Measurements from ENCODE around the gene TMEM259.

The TMEM259 gene

DNA sequence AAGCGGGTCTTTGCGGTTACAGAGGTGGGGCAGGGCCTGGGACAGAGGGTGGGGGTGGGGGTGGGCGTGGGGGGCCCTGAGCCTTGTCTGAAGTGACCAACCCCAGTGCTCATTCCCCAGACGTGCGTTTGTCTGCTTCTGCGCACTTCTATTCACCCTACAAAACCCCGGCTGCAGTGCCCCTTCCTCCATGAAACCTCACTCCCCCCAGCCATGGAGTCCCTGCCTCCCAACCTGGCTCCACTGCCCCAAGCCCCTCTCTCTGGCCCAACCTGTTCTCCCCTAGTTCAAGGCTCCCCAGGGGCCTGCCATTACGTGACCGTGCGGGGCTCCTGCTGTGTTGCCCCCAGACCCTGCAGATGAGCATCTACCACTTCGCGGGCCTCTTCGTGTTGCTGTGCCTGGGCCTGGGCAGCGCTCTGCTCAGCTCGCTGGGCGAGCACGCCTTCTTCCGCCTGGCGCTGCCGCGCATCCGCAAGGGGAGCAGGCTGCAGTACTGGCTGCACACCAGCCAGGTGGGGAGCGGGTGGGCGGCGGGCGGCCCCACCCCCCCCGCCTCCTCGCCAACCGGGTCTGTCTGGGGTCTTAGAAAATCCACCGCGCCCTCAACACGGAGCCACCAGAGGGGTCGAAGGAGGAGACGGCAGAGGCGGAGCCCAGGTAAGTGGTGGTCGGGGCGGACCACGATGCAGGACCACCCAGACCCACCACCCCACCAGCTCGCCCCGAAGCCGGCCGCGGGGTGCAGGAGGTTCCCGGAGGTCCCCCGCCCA, 12.5 kb downstream of the TMEM259 start:
- Histone ChIP-seq H3K18ac (ENCODE audit: low read length) (no peak overlapping the region), H3K9ac (ENCODE audit: low read depth, low read length, poor library complexity) (no peak overlapping the region), H2BK5ac (ENCODE audit: low read length) (no peak overlapping the region), H2AFZ (ENCODE audit: low read length) (no peak overlapping the region), H3K79me1 (ENCODE audit: low read depth, low read length) (peaks cover 11% of the 10 kb centered on the region), H3K4me2 (ENCODE audit: insufficient read depth, low read length, poor library complexity, severe bottlenecking) (no peak overlapping the region), H4K91ac (ENCODE audit: low read depth, low read length, poor library complexity) (no peak overlapping the region), H2BK15ac (ENCODE audit: low read length) (no peak overlapping the region), H3K36me3 (replicated peaks in 1 of 2; ENCODE audit: control insufficient read depth in 2 of 2, insufficient read depth in 2 of 2, low read length in 2 of 2) (peaks cover 24 to 30% of the 10 kb centered on the region in 2 donors), H3K4me3 (ENCODE audit: low read length in 2 of 2) (no peak overlapping the region), H3K14ac (ENCODE audit: low read length) (no peak overlapping the region), H3K27me3 (ENCODE audit: control insufficient read depth in 3 of 3, insufficient read depth in 3 of 3, low read depth in 1 of 3, low read length in 3 of 3) (no peaks in the 10 kb centered on the region), H3K4ac (ENCODE audit: low read length) (no peak overlapping the region), H3K27ac (replicated peaks; ENCODE audit: low read length) (no peak overlapping the region), H3K23ac (ENCODE audit: low read depth, low read length, poor library complexity) (peak overlapping the region; percentile 17), H3K9me3 (replicated peaks in 1 of 2; ENCODE audit: control insufficient read depth in 2 of 2, insufficient read depth in 1 of 2, low read depth in 1 of 2, low read length in 2 of 2) (peaks cover 0 to 4% of the 10 kb centered on the region in 2 donors), H2BK12ac (ENCODE audit: low read length) (no peak overlapping the region), H2AK5ac (ENCODE audit: low read depth, low read length) (peak overlapping the region; percentile 35), H2BK120ac (ENCODE audit: low read depth, low read length) (no peak overlapping the region), H3K4me1 (ENCODE audit: control insufficient read depth in 2 of 2, insufficient read depth in 1 of 2, low read depth in 1 of 2, low read length in 2 of 2) (no peaks in the 10 kb centered on the region), H4K8ac (ENCODE audit: low read depth, low read length) (no peak overlapping the region)
- DNase-seq (ENCODE audit: low spot score), result no peak
- no CpG with 5 or more reads among the region's 45 CpGs for WGBS, 2 donors (ENCODE audit: extremely low coverage in 2 of 2, insufficient read length in 2 of 2, insufficient replicate concordance in 1 of 2)

DNA sequence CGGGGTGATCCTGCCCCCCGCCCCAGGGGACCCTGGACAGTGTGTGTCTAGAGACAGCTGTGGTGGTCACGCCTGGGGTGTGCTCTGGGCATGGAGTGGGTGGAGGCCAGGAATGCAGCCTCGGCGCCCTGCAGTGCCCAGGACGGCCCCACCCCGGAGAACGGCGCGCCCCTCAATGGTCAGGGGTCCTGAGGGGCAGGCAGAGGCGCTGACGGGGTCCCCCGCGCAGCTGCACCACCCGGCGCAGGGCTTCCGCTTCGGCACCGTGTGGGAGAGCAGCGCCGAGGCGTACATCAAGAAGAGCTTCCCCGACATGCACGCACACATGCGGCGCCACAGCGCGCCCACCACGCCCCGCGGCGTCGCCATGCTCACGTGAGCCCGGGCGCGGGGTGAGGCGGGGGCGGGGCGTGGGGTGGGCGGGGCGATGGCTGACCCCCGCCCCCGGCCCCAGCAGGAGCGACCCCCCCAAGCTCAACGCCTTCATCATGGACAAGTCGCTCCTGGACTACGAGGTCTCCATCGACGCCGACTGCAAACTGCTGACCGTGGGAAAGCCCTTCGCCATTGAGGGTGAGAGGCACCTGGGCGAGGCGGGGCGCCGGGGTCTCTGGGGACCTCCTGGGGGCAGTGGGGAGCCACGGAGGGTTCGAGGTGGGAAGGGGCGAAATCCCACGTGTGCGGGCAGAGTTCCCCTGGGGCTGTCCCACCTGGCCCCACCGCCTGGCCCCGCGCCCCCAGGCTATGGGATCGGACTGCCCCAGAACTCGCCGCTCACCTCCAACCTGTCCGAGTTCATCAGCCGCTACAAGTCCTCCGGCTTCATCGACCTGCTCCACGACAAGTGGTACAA, 13.3 kb downstream of the TMEM259 start:
- no peak for DNase-seq (ENCODE audit: low spot score)
- H3K23ac ChIP-seq (ENCODE audit: low read depth, low read length, poor library complexity), result peak overlapping the region; percentile 31
- WGBS, 2 donors (ENCODE audit: extremely low coverage in 2 of 2, insufficient read length in 2 of 2, insufficient replicate concordance in 1 of 2), result no CpG with 5 or more reads among the region's 73 CpGs

DNA sequence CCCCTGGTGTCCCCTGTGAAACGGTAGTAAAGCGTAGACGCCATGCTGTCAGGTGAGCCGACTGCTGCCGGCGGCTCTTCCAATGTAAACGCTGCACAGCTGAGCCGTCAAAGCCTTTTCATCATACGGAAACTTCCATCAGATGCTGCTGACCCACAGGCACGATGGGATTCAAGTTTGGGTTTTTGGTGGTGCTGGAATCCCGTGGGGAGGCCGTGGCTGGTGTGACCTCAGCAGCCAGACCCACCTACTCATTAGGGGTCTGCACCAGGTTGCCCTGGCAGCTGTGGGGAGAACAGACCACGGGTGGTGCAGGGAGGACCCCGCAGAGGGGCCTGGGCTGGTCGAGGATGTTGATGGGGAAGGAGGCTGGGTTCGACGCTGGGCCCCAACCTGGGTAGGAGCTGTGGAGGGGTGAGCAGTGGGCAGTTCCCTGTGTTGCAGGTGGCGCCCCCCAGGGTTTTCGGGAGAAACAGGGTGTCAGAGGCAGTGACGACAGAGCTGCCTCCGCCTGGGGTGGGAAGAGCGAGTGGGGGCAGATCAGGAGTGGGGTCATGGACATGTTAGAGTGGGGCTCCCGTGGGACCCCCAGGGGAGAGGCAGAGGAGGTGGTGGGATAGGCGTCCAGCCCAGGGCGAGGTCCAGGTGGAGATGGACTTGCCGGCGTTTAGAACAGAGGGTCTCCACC, 14.1 kb downstream of the TMEM259 start:
- H3K36me3 ChIP-seq (replicated peaks in 1 of 2; ENCODE audit: control insufficient read depth in 2 of 2, insufficient read depth in 2 of 2, low read length in 2 of 2), result peaks cover 13 to 14% of the 10 kb centered on the region in 2 donors
- H2AK5ac ChIP-seq (ENCODE audit: low read depth, low read length), result peak overlapping the region; percentile 46
- H3K23ac ChIP-seq (ENCODE audit: low read depth, low read length, poor library complexity), result peak overlapping the region; percentile 31
- H3K14ac ChIP-seq (ENCODE audit: low read length), result no peak overlapping the region
- peak overlapping the region; percentile 73 for H2BK12ac ChIP-seq (ENCODE audit: low read length)
- H3K27ac ChIP-seq (replicated peaks; ENCODE audit: low read length), result no peak overlapping the region
- H4K8ac ChIP-seq (ENCODE audit: low read depth, low read length), result no peak overlapping the region
- no peak overlapping the region for H2BK120ac ChIP-seq (ENCODE audit: low read depth, low read length)
- peaks cover 0 to 4% of the 10 kb centered on the region in 2 donors for H3K9me3 ChIP-seq (replicated peaks in 1 of 2; ENCODE audit: control insufficient read depth in 2 of 2, insufficient read depth in 1 of 2, low read depth in 1 of 2, low read length in 2 of 2)
- H3K4ac ChIP-seq (ENCODE audit: low read length), result no peak overlapping the region
- no peak for DNase-seq (ENCODE audit: low spot score)
- no peak overlapping the region for H2AFZ ChIP-seq (ENCODE audit: low read length)
- no peak overlapping the region for H4K91ac ChIP-seq (ENCODE audit: low read depth, low read length, poor library complexity)
- H2BK5ac ChIP-seq (ENCODE audit: low read length), result peak overlapping the region; percentile 39
- no peak overlapping the region for H3K4me3 ChIP-seq (ENCODE audit: low read length in 2 of 2)
- no peak overlapping the region for H2BK15ac ChIP-seq (ENCODE audit: low read length)
- peaks cover 2% of the 10 kb centered on the region for H3K79me1 ChIP-seq (ENCODE audit: low read depth, low read length)
- H3K27me3 ChIP-seq (ENCODE audit: control insufficient read depth in 3 of 3, insufficient read depth in 3 of 3, low read depth in 1 of 3, low read length in 3 of 3), result no peaks in the 10 kb centered on the region
- H3K4me1 ChIP-seq (ENCODE audit: control insufficient read depth in 2 of 2, insufficient read depth in 1 of 2, low read depth in 1 of 2, low read length in 2 of 2), result no peaks in the 10 kb centered on the region
- H3K4me2 ChIP-seq (ENCODE audit: insufficient read depth, low read length, poor library complexity, severe bottlenecking), result no peak overlapping the region
- no CpG with 5 or more reads among the region's 27 CpGs for WGBS, 2 donors (ENCODE audit: extremely low coverage in 2 of 2, insufficient read length in 2 of 2, insufficient replicate concordance in 1 of 2)
- H3K9ac ChIP-seq (ENCODE audit: low read depth, low read length, poor library complexity), result no peak overlapping the region
- no peak overlapping the region for H3K18ac ChIP-seq (ENCODE audit: low read length)

More for the DNA sequence above, 13.3 kb downstream of the TMEM259 start:
- no peak overlapping the region for H3K14ac ChIP-seq (ENCODE audit: low read length)
- H2BK15ac ChIP-seq (ENCODE audit: low read length), result no peak overlapping the region
- peaks cover 6% of the 10 kb centered on the region for H3K79me1 ChIP-seq (ENCODE audit: low read depth, low read length)
- H2BK120ac ChIP-seq (ENCODE audit: low read depth, low read length), result no peak overlapping the region
- H3K27ac ChIP-seq (replicated peaks; ENCODE audit: low read length), result no peak overlapping the region
- H3K4ac ChIP-seq (ENCODE audit: low read length), result no peak overlapping the region
- H4K8ac ChIP-seq (ENCODE audit: low read depth, low read length), result no peak overlapping the region
- H3K4me2 ChIP-seq (ENCODE audit: insufficient read depth, low read length, poor library complexity, severe bottlenecking), result no peak overlapping the region
- no peak overlapping the region for H3K9ac ChIP-seq (ENCODE audit: low read depth, low read length, poor library complexity)
- no peaks in the 10 kb centered on the region for H3K27me3 ChIP-seq (ENCODE audit: control insufficient read depth in 3 of 3, insufficient read depth in 3 of 3, low read depth in 1 of 3, low read length in 3 of 3)
- peak overlapping the region; percentile 39 for H2BK5ac ChIP-seq (ENCODE audit: low read length)
- H4K91ac ChIP-seq (ENCODE audit: low read depth, low read length, poor library complexity), result no peak overlapping the region
- no peak overlapping the region for H2AFZ ChIP-seq (ENCODE audit: low read length)
- H3K9me3 ChIP-seq (replicated peaks in 1 of 2; ENCODE audit: control insufficient read depth in 2 of 2, insufficient read depth in 1 of 2, low read depth in 1 of 2, low read length in 2 of 2), result peaks cover 0 to 4% of the 10 kb centered on the region in 2 donors
- H3K36me3 ChIP-seq (replicated peaks in 1 of 2; ENCODE audit: control insufficient read depth in 2 of 2, insufficient read depth in 2 of 2, low read length in 2 of 2), result peaks cover 18 to 22% of the 10 kb centered on the region in 2 donors
- no peak overlapping the region for H2AK5ac ChIP-seq (ENCODE audit: low read depth, low read length)
- no peak overlapping the region for H3K4me3 ChIP-seq (ENCODE audit: low read length in 2 of 2)
- no peak overlapping the region for H2BK12ac ChIP-seq (ENCODE audit: low read length)
- H3K18ac ChIP-seq (ENCODE audit: low read length), result no peak overlapping the region
- no peaks in the 10 kb centered on the region for H3K4me1 ChIP-seq (ENCODE audit: control insufficient read depth in 2 of 2, insufficient read depth in 1 of 2, low read depth in 1 of 2, low read length in 2 of 2)
